GM18951 (cell line): ENCODE results near the gene NOP53.

Experiments
- POLR2A ChIP-seq: IDR thresholded peaks from 4 replicates; pipeline ENCODE4 v1.6.1; 2011; ENCODE audit warnings: mild to moderate bottlenecking; ENCODE audit not compliant: insufficient read length, insufficient read depth; ENCODE audit errors: extremely low read depth
- in situ Hi-C: fragments of 300-500 bp; cut with MboI; formaldehyde crosslinking; loops from one replicate; pipeline ENCODE4 v1.12.0; 2022; ENCODE audit warnings: low sequenced_read_pairs, mixed read lengths, inconsistent platforms; ENCODE audit not compliant: unreplicated experiment

NOP53 gene

GRCh38 chr19:47806435-47806834 is 61.1 kb downstream of the NOP53 start:
- TF ChIP-seq POLR2A, result no peak
- in situ Hi-C loops, result no loop called here
